GM21529 (cell line): ENCODE data around the gene FAM13A.
"Not testable (repeated sequence)": the region's sequence is repeated elsewhere in the genome, so short reads cannot be mapped to it uniquely, and the experiment has no call there.

Source experiments
- ATAC-seq: cut with Tn5 transposase; IDR thresholded peaks from one replicate; pipeline ENCODE4 v1.9.1; 2021; ENCODE audit not compliant: unreplicated experiment

The FAM13A gene

GRCh38 chr4:89000844-89001360 is 56.1 kb downstream of the FAM13A start:
- ATAC-seq = no peak

- no peak for ATAC-seq
Observed at GRCh38 chr4:89000382-89000781, 56.6 kb downstream of the FAM13A start.

- no peak for ATAC-seq
Observed at GRCh38 chr4:88999392-88999930, 57.5 kb downstream of the FAM13A start.

- no peak for ATAC-seq
Observed at GRCh38 chr4:88998891-88999290, 58.1 kb downstream of the FAM13A start.

- ATAC-seq = no peak
Observed at GRCh38 chr4:88998001-88998400, 59.0 kb downstream of the FAM13A start.

GRCh38 chr4:88995874-88996273 is 61.1 kb downstream of the FAM13A start:
- no peak for ATAC-seq

GRCh38 chr4:88995257-88995656 is 61.7 kb downstream of the FAM13A start:
- ATAC-seq = not testable (repeated sequence)

- ATAC-seq = no peak
Observed at GRCh38 chr4:88993246-88993645, 63.7 kb downstream of the FAM13A start.

GRCh38 chr4:88991746-88992145 is 65.2 kb downstream of the FAM13A start:
- ATAC-seq = no peak

GRCh38 chr4:88989990-88990389 is 67.0 kb downstream of the FAM13A start:
- ATAC-seq = no peak

- ATAC-seq = no peak
Observed at GRCh38 chr4:88985088-88985773, 71.8 kb downstream of the FAM13A start.

- no peak for ATAC-seq
Observed at GRCh38 chr4:88982757-88983156, 74.2 kb downstream of the FAM13A start.

GRCh38 chr4:88981993-88982392 is 75.0 kb downstream of the FAM13A start:
- ATAC-seq = peak; percentile 77

- ATAC-seq = no peak
Observed at GRCh38 chr4:88981556-88981955, 75.4 kb downstream of the FAM13A start.

GRCh38 chr4:88979276-88979675 is 77.7 kb downstream of the FAM13A start:
- ATAC-seq = no peak

GRCh38 chr4:88976775-88977035 is 80.3 kb downstream of the FAM13A start:
- ATAC-seq = no peak

GRCh38 chr4:88975958-88976774 is 80.8 kb downstream of the FAM13A start:
- ATAC-seq = no peak

- ATAC-seq = no peak
Observed at GRCh38 chr4:88971536-88971935, 85.4 kb downstream of the FAM13A start.

GRCh38 chr4:88969746-88970145 is 87.2 kb downstream of the FAM13A start:
- no peak for ATAC-seq

GRCh38 chr4:88969271-88969670 is 87.7 kb downstream of the FAM13A start:
- no peak for ATAC-seq

GRCh38 chr4:88967883-88968331 is 89.1 kb downstream of the FAM13A start:
- no peak for ATAC-seq

GRCh38 chr4:88965053-88965452 is 91.9 kb downstream of the FAM13A start:
- ATAC-seq = no peak
